G401 (cell line): ENCODE results near the gene MAP3K19. TPM values are rescaled to one million over a fixed set of nuclear protein-coding genes. Genes with fewer than 3 reads are reported as not detected.
A peak's percentile ranks its signal among the peaks of the same experiment; 100 is the strongest.
"Not testable (repeated sequence)": the region's sequence is repeated elsewhere in the genome, so short reads cannot be mapped to it uniquely, and the experiment has no call there.

Experiments
- DNase-seq: peaks from one replicate; pipeline ENCODE4 v3.0.0-alpha.2; 2015; ENCODE audit warnings: low spot score
- in situ Hi-C: cut with HindIII; loops from 2 replicates; pipeline ENCODE4 v1.10.0; 2016; ENCODE audit warnings: low sequenced_read_pairs, mixed read lengths
- total RNA-seq: library from RNA; depleted of rRNA; stranded (reverse); fragments of >200 nt; shearing (Covaris generic); gene quantifications from 2 replicates; pipeline ENCODE4 v1.2.3, GENCODE V29; 2014

Gene MAP3K19
- total RNA-seq, 1 experiment from 2014 or later, result not detected

- no peak for DNase-seq
- in situ Hi-C loops, result no loop called here
These were observed 44.4 kb downstream of the MAP3K19 start for GRCh38 chr2:135002836-135003235.

- no peak for DNase-seq
- in situ Hi-C loops, result no loop called here
These were observed 47.7 kb downstream of the MAP3K19 start for GRCh38 chr2:134999521-134999920.

GRCh38 chr2:134988994-134989605 is 58.1 kb downstream of the MAP3K19 start:
- in situ Hi-C loops, result no loop called here
- DNase-seq, result peak; percentile 38

DNA sequence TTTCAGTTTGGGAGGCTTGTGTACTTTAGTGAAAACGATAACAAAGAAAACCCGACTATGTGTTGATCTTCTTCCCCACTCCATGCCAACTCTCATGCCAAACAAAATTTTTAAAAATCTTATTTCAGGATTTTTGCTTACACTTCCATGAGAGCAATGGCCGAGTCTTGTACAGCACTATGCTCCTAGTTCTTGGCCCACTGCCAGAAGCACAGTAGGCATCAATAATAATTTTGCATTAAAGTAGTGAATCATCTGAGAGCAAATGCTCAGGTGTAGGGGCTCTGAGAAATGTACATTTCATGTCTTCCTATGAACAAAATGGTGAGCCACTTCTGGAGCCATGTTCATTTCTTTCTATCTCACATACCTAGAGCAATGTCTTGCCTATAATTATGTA is 62.2 kb downstream of the MAP3K19 start:
- no peak for DNase-seq
- in situ Hi-C loops, result no loop called here

DNA sequence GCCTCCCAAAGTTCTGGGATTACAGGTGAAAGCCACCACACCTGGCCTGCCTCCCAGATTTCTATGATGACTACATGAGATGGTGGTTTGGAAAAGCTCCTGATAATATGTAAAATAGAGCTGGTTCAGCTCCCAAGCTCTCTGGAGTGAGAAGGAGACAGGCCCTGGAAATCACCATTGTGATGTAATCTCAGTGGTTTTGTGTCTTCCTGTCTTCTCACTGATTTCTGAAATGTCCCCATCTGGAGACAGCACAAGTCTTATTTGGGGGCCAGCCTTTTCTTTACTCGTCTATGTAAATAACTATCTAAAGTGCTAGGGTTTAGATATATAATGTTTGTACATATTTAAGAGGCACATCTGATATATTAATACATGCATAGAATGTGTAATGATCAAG is 64.6 kb downstream of the MAP3K19 start:
- no peak for DNase-seq
- in situ Hi-C loops, result no loop called here

DNA sequence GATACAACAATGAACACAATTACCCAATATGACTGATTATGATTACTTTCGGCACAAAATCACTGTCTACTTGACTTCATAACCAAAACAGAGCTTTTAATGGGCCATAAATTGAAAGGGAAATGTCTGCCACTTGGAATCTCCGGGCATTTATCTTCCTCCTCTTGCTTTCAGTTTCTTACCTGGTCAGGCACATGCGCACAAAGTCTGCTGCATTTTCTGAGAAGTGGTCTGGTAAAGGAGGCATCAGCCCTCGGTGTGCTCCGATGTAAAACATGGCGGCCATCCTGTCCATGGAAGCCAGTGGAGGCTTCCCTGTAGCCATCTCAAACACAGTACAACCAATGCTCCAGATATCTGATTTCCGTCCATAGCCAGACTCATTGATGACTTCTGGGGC is 66.6 kb downstream of the MAP3K19 start:
- in situ Hi-C loops, result no loop called here
- no peak for DNase-seq

DNA sequence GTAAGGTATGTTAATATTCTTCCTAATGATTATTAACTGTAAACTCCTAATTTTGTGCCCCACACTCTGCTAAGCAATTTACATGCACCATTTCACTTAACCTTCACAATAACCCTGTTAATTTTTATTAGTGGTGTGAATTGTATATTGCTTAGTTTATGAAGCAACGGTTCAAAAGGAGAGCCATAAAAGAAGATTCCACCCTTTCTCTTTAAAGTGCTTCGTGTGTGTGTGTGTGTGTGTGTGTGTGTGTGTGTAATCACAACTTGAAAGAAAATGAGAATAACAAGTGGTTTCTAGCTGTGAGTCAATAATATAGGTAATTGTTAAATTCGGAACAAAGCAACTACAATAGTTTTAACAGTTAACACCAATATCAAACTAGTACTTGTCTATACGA is 68.0 kb downstream of the MAP3K19 start:
- DNase-seq, result no peak
- in situ Hi-C loops, result no loop called here

DNA sequence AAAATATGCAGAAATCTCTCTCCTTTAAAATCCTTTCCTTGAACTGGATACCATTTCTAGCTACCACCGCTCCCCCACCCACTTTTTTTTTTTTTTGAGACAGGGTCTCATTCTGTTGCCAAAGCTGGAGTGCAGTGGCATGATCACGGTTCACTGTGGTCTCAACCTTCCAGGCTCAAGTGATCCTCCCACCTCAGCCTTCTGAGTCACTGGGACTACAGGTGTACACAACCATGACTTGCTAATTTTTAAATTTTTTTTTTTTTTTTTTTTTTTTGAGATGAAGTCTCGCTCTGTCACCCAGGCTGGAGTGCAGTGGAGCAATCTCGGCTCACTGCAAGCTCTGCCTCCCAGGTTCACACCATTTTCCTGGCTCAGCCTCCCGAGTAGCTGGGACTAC is 70.1 kb downstream of the MAP3K19 start:
- in situ Hi-C loops, DNase-seq: not testable (repeated sequence)

DNA sequence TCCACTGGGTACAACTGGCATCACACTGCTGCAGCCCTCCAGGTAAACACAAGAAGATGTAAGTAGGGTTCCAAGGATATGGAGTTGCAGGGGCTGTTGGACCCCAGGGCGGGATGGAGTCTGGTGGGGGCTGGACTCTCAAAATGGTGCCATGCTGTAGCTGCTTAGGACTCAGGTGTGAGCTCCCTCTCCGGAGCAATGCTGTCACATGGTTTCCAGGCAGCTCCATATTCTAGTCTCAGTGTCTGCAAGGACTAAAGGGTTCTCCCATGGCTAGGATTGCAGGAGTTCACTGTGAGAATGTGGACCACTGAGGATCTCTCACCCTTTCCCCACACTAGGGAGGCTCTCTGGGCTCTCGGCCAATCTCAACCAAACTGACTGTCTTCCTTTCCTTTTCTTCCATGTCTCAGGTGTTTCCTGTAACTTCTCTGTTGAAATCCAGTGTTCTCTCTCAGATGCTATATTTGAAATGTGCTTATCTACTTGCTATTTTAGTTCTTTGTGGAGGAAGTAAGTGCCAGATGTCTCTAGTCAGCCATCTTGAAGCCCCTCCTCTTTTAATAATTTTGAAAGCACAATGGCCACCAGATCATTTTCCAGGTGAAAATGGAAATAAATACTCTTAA is 71.1 kb downstream of the MAP3K19 start:
- in situ Hi-C loops, result no loop called here
- no peak for DNase-seq

- DNase-seq, result no peak
- in situ Hi-C loops, result no loop called here
These were observed 71.8 kb downstream of the MAP3K19 start for GRCh38 chr2:134975281-134976009.

- no peak for DNase-seq
- in situ Hi-C loops, result no loop called here
These were observed 73.8 kb downstream of the MAP3K19 start for GRCh38 chr2:134973241-134974138.

DNA sequence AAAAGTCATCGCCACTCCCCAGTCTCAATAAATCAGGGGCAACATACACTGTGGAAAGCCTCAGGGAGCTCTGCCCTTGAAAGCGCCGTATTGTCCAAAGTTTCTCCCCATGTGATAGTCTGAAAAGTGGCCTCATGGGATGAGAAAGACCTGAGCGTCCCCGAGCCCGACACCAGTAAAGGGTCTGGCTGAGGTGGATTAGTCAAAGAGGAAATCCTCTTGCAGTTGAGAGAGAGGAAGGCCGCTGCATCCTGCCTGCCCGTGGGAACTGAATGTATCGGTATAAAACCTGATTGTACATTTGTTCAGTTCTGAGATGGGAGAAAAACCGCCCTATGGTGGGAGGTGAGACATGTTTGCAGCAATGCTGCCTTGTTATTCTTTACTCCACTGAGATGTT is 80.1 kb downstream of the MAP3K19 start:
- DNase-seq, in situ Hi-C loops: not testable (repeated sequence)

GRCh38 chr2:134957477-134957876 is 89.8 kb downstream of the MAP3K19 start:
- in situ Hi-C loops, result no loop called here
- DNase-seq, result no peak

DNA sequence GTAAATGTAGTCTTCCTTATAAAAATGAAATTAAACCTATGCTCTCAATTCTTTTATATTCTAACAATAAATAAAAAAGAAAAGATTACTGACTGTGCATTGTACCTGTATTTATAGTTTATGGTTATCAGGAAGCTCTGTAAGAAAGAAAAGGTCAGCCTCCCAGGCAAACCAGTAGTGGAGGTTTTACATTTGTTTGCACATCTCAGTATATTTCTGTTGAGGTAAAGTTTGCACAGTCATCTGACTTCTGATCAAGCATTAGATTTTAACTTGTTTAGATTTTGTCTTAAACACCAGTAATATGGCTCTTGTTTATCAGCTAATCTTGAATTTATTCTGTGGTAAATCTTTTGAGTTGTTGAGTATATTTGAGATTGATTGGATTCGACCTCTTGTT is 91.5 kb downstream of the MAP3K19 start:
- no peak for DNase-seq
- in situ Hi-C loops, result no loop called here

GRCh38 chr2:134954065-134954464 is 93.2 kb downstream of the MAP3K19 start:
- in situ Hi-C loops, result no loop called here
- DNase-seq, result no peak

GRCh38 chr2:134952608-134953007 is 94.6 kb downstream of the MAP3K19 start:
- in situ Hi-C loops, result no loop called here

GRCh38 chr2:134950886-134951285 is 96.4 kb downstream of the MAP3K19 start:
- no peak for DNase-seq
- in situ Hi-C loops, result no loop called here

More at GRCh38 chr2:134952608-134953007, 94.6 kb downstream of the MAP3K19 start:
- no peak for DNase-seq

DNA sequence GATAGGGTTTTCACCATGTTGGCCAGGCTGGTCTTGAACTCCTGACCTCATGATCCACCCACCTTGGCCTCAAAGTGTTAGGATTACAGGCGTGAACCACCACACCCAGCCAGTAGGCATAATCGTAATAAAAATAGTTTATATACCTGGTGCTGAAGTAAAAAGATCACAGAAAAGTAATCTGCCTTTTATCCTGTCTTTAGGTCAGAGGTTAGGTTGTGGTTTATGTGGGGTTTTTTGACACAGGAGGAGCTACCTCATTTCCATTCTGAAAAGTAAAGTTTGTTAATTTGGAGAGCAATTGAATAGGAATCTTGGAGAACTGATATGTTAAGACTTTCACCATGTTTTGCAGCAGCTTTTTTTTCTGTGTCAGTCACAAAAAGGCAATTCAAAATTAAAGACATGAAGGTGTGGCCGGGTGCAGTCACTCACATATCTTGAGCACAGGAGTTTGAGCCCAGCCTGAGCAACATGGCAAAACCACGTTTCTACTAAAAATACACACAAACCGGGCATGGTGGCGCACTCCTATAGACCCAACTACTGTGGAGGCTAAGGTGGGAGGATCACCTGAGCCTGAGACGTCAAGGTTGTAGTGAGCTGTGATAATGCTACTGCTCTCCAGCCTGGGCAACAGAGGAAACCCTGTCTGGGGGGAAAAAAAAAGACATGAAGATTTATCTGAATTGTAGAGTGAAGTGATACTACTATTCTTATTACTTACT is 97.1 kb downstream of the MAP3K19 start:
- in situ Hi-C loops, result no loop called here
- no peak for DNase-seq

- DNase-seq, result no peak
- in situ Hi-C loops, result no loop called here
These were observed 101.2 kb downstream of the MAP3K19 start for GRCh38 chr2:134946073-134946472.
